HK-2 (cell line): ENCODE measurements around the gene KIF6.

Source experiments
- DNase-seq: peaks from one replicate; pipeline ENCODE4 v3.0.0-alpha.2; 2018; ENCODE audit not compliant: unreplicated experiment

KIF6 gene

GRCh38 chr6:39381550-39382140 is 343.6 kb downstream of the KIF6 start:
- no peak for DNase-seq

GRCh38 chr6:39380837-39381549 is 344.2 kb downstream of the KIF6 start:
- DNase-seq: no peak

GRCh38 chr6:39378960-39379425 is 346.2 kb downstream of the KIF6 start:
- no peak for DNase-seq

- DNase-seq: no peak
Measured at GRCh38 chr6:39378175-39378959, 346.8 kb downstream of the KIF6 start.

- DNase-seq: peak; percentile 35
Measured at GRCh38 chr6:39377539-39377950, 347.7 kb downstream of the KIF6 start.

- no peak for DNase-seq
Measured at GRCh38 chr6:39375405-39375804, 349.8 kb downstream of the KIF6 start.

- DNase-seq: no peak
Measured at GRCh38 chr6:39370390-39370789, 354.8 kb downstream of the KIF6 start.

- no peak for DNase-seq
Measured at GRCh38 chr6:39369987-39370386, 355.2 kb downstream of the KIF6 start.

GRCh38 chr6:39367700-39368099 is 357.5 kb downstream of the KIF6 start:
- no peak for DNase-seq

- DNase-seq: no peak
Measured at GRCh38 chr6:39366931-39367618, 358.1 kb downstream of the KIF6 start.

GRCh38 chr6:39365281-39366074 is 359.7 kb downstream of the KIF6 start:
- DNase-seq: no peak

- DNase-seq: no peak
Measured at GRCh38 chr6:39363280-39363679, 361.9 kb downstream of the KIF6 start.

GRCh38 chr6:39362487-39362865 is 362.7 kb downstream of the KIF6 start:
- no peak for DNase-seq

- DNase-seq: peak; percentile 57
Measured at GRCh38 chr6:39361657-39362486, 363.3 kb downstream of the KIF6 start.

GRCh38 chr6:39360378-39360777 is 364.8 kb downstream of the KIF6 start:
- no peak for DNase-seq

- no peak for DNase-seq
Measured at GRCh38 chr6:39357998-39358686, 367.1 kb downstream of the KIF6 start.

GRCh38 chr6:39353698-39354315 is 371.4 kb downstream of the KIF6 start:
- DNase-seq: no peak

- DNase-seq: no peak
Measured at GRCh38 chr6:39350723-39351505, 374.3 kb downstream of the KIF6 start.

- no peak for DNase-seq
Measured at GRCh38 chr6:39348740-39349139, 376.5 kb downstream of the KIF6 start.
